HEK293T (cell line): ENCODE data around the gene DNAJB4.

Experiments
- ARNT ChIP-seq: fragments of 450-650 bp; IDR thresholded peaks from 2 replicates; pipeline ENCODE4 v1.6.1; 2017; ENCODE audit warnings: mild to moderate bottlenecking
- BHLHE40 ChIP-seq: fragments of 450-650 bp; IDR thresholded peaks from 2 replicates; pipeline ENCODE4 v1.6.1; 2016; ENCODE audit warnings: mild to moderate bottlenecking, moderate library complexity, borderline replicate concordance
- CTBP1 ChIP-seq: fragments of 450-650 bp; IDR thresholded peaks from 2 replicates; pipeline ENCODE4 v1.6.1; 2016; ENCODE audit warnings: borderline replicate concordance
- FOXA1 ChIP-seq: fragments of 450-650 bp; IDR thresholded peaks from 2 replicates; pipeline ENCODE4 v1.6.1; 2016; ENCODE audit warnings: mild to moderate bottlenecking
- FOXK2 ChIP-seq: fragments of 450-650 bp; IDR thresholded peaks from 2 replicates; pipeline ENCODE4 v1.6.1; 2016; ENCODE audit warnings: mild to moderate bottlenecking
- FOXM1 ChIP-seq: fragments of 450-650 bp; IDR thresholded peaks from 2 replicates; pipeline ENCODE4 v1.6.1; 2017; ENCODE audit warnings: mild to moderate bottlenecking, borderline replicate concordance
- LEF1 ChIP-seq: fragments of 450-650 bp; IDR thresholded peaks from 2 replicates; pipeline ENCODE4 v1.6.1; 2017; ENCODE audit warnings: mild to moderate bottlenecking, borderline replicate concordance
- NFRKB ChIP-seq: fragments of 450-650 bp; IDR thresholded peaks from 2 replicates; pipeline ENCODE4 v1.6.1; 2016; ENCODE audit warnings: mild to moderate bottlenecking, moderate library complexity
- SP1 ChIP-seq: fragments of 450-650 bp; IDR thresholded peaks from 2 replicates; pipeline ENCODE4 v1.6.1; 2017
- SUZ12 ChIP-seq: fragments of 450-650 bp; IDR thresholded peaks from 2 replicates; pipeline ENCODE4 v1.6.1; 2016; ENCODE audit warnings: mild to moderate bottlenecking
- ZNF384 ChIP-seq: fragments of 450-650 bp; IDR thresholded peaks from 2 replicates; pipeline ENCODE4 v1.6.1; 2016

- TF ChIP-seq ZNF384, result no peak
- no peak for TF ChIP-seq CTBP1
- TF ChIP-seq NFRKB, result no peak
- TF ChIP-seq FOXA1, result no peak
- TF ChIP-seq SP1, result no peak
- TF ChIP-seq FOXK2, result no peak
- TF ChIP-seq ARNT, result no peak
- TF ChIP-seq BHLHE40, result no peak
- no peak for TF ChIP-seq LEF1
- no peak for TF ChIP-seq SUZ12
- no peak for TF ChIP-seq FOXM1
Observed at GRCh38 chr1:78019024-78019423, 14.3 kb downstream of the DNAJB4 start.
